Activated CD8-positive, alpha-beta memory T cell treated with anti-CD3 and anti-CD28 coated beads for 48 hours (primary cell): Measurements from ENCODE around the gene KLF16.

Source experiments
- DNase-seq, 3 experiments: peaks; one replicate each; pipeline ENCODE4 v3.0.0-alpha.2; 2020; ENCODE audit warnings: low read depth in 2 of 3, low spot score in 2 of 3

The KLF16 gene

DNA sequence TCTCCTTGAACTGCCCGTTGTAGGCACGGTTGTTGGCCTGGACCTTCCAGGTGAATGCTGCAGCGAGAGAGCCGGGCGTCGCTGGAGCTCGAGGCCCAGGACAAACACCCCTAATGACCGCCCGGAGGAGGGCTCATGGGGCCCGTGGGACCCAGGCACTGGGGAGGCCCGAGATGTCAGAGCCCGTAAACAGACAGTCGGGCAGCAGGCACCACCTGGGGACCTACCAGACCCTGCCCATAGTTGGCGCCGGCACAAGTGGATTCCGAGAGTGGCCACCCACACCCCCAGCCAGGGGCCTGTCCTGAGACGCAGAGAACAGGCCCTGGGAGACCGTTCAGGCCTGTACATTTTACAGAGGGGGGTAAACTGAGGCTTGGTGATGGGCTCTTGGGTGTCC lies 53.7 kb downstream of the KLF16 start:
- DNase-seq: no peak

- DNase-seq: no peak
Measured at GRCh38 chr19:1808395-1808731, 55.0 kb downstream of the KLF16 start.

GRCh38 chr19:1807695-1808394 lies 55.5 kb downstream of the KLF16 start:
- no peak for DNase-seq

DNA sequence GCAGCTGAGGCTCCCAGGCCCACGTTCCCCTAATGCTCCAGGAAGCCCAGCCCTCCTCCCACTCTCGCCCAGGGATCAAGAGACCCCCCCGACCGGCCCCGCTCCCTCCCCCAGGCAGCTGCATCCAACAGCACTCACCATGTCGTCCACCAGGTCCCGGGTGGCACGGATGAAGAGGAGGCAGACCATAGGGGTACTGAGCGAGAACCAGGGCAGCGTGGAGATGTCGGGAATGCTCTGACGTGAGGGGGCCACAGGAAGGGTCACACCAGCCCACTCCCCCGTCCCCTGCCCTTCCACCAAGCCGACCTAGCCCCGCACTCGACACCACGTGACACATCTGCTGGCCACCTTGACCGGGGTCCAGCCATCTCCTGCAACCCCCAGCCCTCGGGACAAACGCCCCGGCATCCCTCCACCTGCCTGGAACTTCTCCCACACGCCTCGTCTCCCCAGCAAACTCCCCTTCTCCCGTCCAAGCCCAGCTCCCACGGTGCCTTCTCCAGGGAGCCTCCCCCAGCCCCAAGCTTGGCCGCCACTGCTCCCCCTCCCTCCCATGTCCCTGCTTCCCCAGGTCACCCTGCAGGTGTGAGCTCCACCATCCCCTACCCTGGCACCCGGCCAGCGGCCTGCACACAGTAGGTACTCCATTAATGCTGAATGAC lies 56.2 kb downstream of the KLF16 start:
- no peak for DNase-seq

GRCh38 chr19:1806184-1807029 lies 57.0 kb downstream of the KLF16 start:
- no peak for DNase-seq

- DNase-seq: no peak
Measured at GRCh38 chr19:1805401-1806183, 57.8 kb downstream of the KLF16 start.

GRCh38 chr19:1804858-1805257 lies 58.5 kb downstream of the KLF16 start:
- DNase-seq: no peak
